DMS53 treated with DMSO at 0.1 percent for 48 hours (cell line): ENCODE data around the gene MICAL2.

Experiments used
- DNase-seq: peaks from one replicate; lab custom pipeline; 2025; ENCODE audit not compliant: unreplicated experiment; lab: John Stamatoyannopoulos, UW

Gene MICAL2

DNA sequence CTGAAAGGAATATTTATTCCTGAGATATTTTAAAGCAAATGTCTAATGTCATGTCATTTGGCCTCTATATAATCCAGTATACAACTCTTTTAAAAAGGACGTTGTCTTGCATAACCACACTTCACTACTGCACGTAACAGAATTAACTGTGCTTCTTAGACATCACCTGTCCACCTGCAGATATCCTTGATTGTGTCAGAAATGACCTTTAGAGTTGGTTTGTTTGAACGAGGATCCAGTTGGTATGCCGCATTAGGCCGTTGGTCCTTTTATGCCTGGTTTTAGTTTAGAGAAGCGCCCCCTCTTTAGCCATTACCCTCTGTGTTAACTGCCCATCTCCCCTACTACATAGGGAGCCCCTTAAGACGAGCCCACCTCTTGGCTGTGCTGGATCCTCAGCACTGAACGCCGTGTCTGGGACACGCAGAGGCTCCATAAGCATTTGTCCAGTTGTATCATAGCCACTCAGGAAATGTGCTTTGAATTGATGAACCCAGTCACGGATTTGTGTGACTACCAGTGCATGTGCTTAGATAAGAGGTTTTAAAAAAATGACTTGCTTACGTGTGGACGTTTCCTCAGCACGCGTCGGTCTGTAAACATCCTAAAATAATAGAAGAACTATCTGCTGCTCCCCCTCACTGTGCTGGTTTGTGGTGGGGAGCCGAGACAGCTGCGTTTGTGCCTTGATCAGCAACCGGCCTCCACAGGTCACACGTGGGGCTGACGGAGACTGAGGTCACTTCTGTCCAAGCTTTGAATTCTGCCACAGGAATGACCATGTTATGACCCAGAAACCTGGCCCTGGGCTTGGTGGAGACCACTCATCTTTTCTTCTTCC is 4.0 kb downstream of the MICAL2 start:
- DNase-seq = no peak

DNA sequence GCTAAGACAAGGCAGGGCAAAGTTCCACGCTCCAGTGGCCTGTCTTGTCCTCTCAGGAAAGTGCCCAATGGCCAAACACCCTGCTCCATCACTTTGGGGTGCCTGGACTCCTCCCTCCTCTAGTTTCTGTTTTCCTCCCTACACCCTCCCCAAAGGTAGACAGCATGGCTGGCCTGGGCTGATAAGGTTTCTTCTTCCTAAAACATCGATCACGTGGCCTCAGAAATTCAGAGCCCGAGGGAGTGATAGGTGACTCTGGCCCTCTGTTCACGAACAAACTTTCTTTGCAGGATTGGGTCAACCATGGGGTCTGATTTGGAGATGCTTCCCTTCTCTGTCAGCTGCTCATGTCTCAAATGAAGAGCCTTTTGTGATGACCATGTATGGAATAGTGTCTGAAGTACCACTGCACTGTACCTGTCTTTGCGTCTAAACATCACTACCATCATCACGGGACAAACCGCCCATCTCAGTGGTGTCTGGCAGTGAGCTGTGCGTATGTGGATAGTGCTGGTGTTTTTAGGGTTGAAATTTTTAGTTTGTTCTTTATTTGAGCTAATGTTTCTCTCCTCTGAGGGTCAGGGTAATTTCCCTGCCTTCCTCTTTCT is 6.1 kb downstream of the MICAL2 start:
- DNase-seq = no peak

DNA sequence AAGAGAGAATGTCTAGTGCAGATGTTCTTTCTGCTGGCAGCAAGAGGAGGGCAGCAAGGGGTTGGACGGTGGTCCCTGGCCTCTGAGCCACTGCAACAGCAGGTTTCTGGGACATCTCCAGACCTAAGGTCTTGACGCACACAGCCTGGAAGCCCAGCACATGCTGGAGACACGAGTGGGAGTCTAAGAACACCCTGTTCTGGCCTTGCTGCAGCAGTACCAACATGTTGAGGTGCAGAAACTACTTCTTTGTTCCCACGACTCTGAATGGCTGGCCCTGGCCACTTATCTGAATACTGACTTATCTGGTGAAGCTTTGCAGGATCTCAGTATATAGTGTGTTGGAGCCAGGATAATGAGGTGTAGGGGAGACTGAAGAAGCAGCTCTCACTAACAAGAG is 6.8 kb downstream of the MICAL2 start:
- DNase-seq = no peak

DNA sequence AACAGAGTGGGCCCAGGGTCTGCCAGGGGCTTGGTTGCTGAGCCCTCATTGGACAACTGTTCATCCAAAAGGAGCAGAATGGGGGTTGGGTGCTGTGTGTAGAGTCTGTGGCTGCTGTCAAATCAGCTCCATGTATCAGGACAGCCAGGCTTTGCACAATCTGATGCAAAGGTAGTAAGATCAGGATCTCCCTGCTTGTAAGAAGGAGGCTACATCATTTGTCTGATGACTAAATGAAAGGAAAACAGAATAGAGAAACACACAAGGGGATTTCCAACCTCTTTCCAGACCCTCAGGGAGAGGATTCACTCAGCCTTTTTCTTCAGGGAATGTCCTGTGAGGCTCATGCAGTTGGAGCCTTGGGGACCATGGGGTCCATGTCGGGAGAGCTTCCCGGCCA is 7.2 kb downstream of the MICAL2 start:
- DNase-seq = no peak

DNA sequence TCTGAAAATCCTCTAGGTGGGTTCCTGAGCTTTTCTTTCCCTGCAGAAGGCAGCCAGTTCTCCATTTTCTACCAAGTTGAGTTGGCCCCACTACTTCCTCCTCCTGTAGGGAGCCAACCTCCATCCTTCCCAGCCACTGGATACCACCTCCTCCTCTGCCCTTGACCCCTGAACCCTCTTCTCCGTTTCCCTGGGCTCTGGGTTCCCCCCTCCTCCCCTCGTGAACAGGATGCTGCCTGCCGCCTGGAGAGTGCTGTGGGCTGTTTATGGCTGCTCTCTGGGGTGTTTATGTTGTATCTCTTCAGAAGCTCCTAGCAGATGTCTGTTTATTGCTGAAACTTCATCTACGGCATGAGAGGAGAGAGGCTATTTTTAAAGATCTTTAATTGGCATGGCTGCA is 8.6 kb downstream of the MICAL2 start:
- DNase-seq = no peak

DNA sequence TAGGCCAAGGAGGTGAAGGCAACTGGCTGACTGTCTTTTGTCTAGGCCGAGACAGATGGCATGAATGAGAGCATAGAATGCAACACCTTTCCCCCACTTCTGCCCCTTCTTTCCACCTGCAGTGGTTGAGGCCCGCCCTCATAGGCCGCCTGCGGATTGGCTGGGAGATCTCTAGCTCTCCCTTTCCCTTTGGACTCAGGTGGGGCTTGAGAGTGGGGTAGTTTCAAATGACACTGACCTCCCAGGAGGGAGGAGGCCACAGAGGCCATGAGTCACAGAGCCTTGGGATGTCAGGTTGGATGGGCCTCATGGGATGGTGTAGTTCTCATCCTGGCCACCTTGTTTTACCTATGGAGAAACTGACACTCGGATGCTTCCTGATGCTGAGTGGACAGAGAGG is 9.1 kb downstream of the MICAL2 start:
- DNase-seq = peak; percentile 64

DNA sequence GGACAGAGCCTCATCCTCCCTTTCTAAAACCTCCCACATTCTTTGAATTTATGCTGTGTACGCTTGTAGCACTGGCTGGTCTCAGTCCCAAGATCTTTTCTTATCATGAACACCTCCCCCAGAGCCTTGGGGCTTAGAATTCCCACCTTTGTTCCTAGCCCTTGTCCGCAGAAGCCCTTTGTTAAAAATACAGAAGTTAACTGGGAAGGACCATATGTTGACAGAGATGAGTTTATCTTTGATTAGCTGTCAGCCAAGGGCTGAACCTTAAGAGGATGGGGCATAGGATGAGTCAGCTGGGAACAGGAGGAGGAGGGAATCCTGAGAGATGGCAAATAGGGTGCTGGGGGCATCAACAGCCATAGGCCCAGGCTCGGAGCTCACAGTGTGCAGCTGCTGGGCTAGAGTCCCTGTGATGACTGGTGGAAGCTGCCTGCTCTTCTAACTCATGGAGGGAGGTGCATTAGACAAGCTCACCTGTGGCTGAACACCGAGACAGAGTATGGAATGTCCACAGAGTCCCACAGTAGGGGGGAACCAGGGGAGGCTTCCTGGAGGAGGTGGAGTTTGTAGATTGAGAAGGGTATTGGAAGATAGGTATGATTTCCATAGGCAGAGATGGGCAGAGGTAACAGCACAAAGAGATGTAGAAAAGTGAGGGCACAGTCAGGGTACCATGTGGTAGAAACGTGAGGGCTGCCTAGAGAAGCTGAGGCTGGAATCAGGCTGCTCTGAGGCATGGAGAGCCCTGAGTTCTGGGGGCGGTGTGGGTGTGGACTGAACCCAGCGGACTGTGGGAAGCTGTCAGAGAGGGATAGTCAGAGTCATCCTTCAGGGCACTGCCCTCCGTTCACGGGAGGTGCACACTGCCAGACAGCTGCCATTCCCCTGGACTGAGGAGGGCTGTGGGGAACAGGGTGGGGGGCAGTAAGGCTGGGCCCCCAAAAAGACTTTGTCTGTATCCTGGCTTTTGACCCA is 9.9 kb downstream of the MICAL2 start:
- peak; percentile 77 for DNase-seq

DNA sequence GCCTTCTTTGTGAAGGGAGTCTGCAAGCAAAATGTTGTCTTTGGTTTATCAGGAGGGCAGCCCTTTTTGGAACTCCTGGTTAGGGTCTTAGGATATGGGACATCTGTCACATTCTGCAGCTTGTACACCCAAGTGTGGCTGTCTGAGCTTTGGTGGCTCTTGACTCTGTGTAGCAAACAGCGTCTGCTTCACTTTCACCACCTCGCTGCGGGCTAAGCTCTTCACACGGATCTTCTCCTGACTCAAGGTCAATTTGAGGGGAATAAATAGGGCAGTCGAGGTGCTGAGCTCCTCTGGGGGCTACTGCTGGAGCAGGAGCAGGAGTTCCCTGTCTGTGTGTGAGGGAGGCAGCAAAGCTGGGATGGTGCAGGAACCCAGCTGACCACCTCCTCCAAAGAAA is 10.6 kb downstream of the MICAL2 start:
- no peak for DNase-seq

DNA sequence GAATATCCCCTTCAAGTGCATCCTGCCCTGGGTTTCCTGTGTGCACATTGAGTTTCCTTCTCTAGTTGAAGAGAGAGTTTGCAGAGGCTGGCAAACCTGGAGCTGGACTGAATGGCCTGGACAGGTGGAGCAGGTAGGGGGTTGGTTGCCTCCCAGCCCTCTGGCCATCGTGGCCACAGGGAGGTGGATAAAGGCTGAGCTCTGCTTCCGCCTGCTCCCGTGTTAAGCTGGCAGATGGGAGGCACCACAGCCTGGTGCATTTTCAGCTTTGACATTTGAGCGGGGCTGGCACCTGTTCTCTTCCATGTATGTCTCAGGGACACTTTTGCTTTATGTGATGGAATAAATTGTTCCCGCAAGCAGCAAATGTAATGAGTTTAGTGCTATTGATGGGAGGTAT is 11.1 kb downstream of the MICAL2 start:
- DNase-seq = peak; percentile 47

DNA sequence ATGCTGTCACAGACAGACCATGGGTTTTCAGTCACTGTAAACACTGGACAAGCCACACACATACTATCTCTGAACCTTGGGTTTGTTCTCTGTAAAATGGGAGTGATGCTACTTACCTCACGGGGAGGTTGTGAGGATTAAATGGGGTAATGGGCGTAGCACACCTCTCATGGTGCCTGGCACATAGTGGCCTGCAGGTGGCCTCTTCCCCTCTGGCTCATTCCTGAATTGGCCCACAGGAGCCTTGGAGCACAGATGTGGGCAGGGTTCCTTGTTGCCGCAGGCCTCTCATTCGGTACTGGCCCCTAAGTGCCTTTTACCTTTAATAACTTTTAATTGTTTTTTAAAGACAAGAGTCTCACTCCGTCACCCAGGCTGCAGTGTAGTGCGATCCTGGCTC is 11.7 kb downstream of the MICAL2 start:
- no peak for DNase-seq

DNA sequence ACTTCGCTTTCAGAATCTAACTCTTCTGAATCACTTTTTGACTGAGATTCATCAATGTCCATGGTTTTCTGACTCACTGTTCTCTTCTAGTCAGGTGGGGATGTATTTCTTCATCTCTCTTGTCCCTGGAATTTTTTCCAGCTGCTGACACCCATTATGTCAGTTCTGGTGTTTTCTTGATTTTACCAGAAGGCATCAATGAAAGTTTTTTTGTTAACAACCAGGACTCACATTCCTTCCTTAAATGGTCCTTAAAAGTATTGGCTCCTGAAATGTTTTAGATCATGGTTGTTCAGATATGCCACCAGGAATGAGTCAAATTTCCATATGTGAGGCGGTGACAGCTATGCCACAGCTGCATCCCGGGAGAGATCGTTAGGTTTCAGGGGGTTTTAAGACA is 12.9 kb downstream of the MICAL2 start:
- DNase-seq = no peak

DNA sequence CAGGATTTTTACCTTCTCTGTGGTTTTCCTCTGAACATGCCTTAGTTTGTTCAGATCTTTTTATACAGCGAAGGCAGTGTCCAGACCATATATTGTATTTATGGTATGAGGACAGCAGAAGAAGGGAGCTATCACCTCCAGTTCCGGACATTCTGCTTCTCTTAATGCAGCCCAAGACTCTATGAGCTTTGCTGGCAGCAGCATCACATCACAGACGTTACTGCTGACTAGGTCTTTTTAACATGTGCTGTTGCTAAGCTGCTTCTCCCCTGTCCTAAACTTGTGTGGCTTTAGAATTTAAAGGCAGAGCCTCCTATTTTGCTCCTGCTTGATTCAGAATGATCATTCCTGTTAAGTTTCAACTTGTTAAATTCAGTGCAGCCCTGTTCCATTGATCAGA is 13.4 kb downstream of the MICAL2 start:
- no peak for DNase-seq

DNA sequence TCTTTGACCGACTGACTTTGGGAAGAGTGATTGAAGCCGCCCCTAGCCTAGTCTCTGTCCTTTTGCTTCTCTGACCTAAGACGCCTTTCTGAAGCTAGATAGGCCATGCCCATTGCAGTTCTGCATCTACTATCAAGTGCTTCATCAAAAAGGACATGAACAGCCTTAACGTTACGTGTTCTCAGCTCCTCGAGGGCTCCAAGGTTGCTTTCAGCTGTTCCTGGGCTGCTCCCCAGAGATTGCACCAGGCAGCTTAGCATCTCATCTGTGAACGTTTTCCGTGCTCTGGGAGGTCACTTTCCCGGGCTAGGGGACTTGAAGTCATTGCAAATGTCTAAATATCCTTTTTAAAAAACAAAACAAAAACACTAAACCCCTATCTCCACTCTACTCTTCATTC is 13.9 kb downstream of the MICAL2 start:
- DNase-seq = no peak

DNA sequence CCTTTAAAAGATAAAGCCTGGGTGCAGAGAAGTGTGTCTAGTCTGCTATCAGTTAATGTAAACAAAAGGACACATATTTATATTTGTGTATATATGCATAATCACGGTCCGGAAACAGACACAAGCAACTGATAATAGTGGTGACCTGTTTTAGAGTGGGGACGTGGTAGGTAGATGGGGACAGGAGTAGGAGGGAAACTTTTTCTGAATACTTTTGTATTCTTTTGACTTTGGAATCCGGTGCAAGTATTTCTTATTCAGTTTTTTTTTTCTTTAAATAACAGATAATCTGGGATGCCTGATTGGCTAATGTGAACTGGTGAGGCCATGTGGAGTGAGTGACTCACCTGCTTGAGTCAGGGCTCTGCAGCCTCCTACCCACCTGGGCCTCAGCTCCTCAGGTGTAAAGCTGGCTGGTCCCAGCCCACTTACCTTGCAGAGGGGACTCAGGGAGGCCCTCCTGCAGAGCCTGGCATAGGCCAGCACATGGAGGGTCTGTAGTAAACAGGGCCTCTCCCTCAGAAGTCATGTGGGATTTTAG is 15.3 kb downstream of the MICAL2 start:
- peak; percentile 49 for DNase-seq

DNA sequence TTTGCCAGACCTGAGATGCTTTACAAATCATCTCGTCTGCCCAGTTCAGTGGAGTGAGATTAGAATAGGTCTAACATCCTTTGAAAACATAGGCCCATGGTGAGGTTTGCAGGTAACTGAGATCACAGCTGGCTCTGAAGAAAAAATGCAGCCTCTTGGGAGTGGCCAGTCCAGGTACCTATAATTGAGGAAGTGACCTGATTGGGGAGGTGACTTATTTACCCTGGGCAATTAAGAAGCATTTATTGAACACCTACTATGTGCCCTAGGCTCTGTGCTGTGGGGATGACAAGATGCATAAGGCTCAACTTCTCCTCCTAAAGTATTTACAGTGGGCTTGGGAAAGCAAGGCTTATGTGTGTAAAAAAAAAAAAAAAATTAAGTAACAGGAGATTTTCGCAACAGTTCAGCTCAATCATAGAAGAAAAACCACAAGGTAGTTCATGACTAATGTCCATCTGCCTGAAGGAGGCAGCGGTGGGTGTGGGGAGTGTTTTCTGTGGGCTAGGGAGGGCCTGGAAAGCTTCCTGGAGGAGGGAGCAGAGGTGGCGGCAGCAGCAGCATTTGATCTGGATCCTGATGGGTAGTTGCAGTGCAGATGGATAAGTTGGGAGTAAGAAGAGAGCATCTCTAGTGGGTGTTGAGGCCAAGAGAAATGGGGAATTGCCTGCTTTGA is 16.1 kb downstream of the MICAL2 start:
- no peak for DNase-seq

DNA sequence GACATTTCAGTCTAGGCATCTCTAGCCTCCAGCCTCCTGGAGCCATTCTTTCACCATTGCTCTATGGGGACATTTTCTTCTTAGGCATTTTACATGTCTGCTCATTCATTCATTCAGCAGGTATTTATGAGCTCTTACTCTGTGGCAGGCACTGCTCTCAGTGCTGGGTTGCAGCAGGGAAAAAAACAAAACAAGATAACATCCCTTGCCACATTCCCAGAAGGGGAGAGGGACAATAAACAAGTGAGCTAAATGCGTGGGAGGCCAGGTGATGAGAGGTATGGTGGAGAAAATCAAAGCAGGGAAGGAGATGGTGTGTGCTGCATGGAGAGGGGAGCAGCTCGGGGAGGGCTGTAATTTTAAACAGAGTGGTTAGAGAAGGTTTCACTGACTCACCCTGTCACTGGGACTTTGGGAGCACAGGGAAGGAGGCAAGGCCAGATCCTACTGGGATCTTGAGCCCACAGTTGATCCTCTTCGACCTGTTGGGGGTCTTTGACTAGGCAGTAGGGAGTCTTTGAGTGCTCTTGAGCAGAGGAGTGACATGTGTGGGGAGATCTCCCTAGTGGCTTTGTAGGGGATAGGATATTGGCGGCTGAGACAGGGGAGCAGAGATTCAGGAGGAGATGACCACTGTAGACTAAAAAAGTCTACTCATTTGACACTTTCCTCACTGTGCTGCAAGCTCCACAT is 17.0 kb downstream of the MICAL2 start:
- no peak for DNase-seq

DNA sequence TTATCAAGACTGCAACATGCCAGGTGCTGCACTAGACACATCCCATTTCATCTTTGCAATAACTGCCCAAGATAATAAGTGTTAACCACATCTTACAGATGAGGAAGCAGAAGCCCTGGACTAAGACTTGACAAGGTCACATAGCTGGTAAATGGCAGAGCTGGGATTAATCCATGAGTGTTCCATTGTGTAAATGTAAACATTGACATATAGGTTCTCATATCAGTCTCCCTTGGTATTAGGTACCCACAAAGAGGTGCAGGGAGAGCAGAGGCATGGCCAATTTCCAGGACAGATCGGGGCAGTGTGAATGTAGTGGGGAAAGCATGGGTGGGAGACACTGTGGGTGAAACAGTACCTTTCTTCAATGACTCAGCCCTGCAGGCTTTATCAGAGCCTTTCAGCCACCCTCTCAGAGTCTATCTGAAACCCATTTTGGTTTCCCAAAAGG is 17.9 kb downstream of the MICAL2 start:
- peak; percentile 24 for DNase-seq

DNA sequence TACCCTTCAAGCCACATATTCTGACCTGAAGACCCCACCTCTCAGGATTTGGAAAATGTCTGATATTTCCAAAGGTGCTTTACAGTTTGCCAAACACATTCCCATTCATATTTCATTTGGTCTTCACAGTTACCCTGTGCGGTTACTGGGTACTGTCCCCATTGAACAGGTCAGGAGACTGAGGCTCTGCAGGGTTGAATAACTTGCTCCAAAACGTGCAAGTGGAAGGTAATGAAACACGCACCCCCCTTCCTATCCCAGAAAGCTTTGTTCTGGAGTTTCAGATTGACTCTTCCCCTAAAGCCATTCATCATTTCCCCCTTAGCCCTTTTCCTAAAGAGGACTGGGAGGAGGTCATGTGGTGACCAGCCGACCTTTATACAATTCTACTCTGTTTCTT is 18.8 kb downstream of the MICAL2 start:
- no peak for DNase-seq

DNA sequence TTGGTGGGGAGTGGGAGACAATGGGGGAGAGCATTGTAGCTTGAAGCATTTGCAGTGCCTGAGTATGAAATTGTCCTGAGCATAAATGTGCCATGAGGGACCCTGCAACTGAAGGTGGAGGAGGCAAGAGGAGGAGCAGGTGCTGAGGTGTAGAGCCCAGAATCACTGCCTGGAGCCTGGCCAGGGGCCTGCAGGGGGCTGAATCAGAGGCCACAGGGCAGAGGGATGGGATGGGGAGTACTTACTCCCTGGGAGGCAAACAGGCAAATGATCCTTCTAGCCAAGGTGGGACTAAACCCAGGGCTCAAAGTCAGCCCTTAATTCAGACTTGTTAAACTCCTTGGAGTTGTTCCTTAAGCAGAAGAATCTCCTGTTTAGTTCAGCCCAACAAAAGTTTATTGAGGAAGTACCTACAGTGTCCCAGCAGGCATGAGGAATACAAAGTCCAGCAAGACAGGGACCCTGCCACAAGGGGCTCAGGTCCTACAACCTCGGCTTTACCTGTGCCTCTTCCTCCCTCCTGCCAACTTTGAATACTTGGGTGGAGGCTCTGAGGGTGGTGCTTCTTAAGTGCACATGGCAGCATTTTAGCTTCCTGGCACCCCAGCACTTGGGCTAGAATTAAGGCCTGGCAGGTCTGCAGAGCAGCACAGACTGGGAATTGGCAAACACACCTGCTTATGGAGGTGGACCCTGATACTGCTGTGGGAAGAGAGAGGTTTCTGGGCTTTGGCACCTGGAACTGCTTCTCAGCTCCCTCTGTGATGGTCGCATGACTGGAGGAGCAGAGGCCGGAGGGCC is 20.0 kb downstream of the MICAL2 start:
- DNase-seq = no peak
